ENCODE data around the gene ZGPAT.

The ZGPAT gene

DNA sequence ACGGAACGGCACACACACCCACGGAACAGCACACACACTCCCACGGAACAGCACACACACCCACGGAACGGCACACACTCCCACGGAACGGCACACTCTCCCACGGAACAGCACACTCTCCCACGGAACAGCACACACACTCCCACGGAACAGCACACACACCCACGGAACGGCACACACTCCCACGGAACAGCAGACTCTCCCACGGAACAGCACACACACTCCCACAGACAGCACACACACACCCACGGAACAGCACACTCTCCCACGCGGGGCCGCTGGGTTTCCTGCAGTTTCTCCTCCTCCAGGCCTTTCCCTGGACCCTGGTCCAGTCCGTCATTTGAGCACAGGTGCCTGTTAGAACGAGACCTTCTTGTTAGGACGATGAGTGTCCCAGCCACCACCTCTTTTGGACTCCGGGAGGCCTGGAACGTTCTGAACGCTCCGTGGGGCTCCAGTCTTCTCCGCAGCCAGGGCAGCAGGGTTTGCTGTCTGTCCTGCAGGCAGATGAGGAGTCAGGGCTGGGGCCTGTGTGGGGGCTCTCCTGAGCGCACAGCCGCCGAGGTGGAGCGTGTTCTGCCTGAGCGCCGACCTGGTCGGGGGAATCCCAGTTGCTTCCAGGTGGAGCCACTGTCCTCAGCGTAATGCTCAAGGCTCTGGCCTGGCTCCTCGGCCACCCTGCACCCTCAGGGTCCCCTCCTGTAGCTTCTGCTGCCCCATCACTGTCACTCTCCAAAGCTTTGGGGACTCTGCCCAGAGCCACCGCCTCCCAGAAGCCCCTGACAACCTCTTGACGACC, 29.0 kb upstream of the ZGPAT start:
- DNase-seq (ENCODE audit: low spot score): no peak

DNA sequence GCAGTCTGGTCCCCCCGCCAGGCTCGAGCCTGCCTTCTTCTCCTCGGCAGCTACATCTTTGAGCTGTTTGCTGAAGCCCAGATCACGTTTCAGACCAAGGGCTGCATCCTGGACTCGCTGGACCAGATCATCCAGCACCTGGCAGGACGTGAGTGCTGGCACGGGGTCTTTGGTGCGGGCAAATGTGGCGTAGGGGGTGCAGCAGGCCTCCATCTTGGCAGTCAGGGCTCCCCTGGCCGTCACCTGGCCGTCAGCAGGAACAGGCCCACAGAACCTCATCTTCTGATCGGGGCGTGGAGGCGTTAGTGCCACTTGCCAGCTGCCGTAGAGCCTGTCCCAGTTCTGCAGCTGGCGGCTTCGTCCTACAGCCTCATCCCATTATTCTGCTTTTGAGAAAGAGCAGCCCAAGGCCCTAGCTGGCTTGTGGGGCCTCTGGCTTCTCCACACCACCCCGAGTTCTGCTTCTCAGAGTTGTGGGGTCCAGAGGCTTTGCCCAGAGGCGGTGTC, 28.0 kb upstream of the ZGPAT start:
- no peak for DNase-seq (ENCODE audit: low spot score)

DNA sequence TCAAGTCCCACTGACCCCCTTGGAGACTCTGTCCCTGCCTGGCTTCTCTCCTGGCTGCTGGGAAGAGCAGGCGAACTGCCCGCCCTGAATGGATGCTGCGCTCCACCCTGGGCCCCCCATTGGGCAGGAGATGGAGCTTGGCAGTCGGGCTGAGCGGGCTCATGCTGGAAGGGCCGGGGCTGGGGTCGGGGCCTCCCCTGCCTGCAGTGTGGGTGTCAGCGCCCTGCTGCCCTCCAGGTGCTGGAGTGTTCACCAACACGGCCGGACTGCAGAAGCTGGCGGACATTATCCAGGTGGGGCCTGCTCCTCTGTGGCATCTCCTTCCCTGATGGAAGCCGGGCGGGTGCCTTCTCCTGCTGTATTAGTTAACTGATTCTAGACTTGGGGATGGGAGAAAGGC, 27.4 kb upstream of the ZGPAT start:
- no peak for DNase-seq (ENCODE audit: low spot score)

DNA sequence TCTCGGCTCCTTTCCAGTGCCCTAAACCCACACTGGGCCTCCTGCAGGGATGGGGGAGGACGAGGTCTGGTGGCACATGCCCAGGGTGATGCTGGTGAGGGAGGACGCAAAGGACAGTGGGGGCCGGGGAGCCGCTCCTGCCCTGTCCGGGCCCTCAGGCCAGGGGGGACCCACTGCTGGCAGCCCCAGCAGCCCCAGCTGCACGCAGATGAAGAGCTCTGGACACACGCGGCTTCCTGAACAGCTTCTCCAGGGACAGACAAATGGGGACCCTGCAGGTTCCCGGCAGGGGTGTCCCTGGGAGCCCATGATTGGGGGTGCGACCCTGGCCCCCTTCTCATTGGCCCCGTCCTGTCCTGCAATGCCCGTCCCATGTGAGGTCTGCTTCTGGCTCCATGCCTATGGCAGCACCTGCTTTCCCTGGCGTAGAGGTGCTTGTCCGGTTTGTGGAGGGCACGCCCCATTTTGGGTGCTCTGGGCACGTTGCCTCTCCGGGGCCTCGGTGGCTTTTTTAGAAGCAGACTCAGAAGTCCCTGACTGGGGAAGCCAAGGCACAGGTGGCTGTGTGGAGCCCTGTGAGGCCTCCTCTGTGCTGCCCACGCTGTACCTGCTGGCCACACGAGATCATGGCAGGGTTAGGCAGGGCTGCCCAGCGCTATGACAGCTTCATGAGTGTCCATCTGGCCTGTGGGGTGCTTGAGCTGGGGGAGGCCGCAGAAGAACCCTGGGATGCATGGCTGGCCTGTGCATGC, 26.8 kb upstream of the ZGPAT start:
- DNase-seq (ENCODE audit: low spot score): no peak

DNA sequence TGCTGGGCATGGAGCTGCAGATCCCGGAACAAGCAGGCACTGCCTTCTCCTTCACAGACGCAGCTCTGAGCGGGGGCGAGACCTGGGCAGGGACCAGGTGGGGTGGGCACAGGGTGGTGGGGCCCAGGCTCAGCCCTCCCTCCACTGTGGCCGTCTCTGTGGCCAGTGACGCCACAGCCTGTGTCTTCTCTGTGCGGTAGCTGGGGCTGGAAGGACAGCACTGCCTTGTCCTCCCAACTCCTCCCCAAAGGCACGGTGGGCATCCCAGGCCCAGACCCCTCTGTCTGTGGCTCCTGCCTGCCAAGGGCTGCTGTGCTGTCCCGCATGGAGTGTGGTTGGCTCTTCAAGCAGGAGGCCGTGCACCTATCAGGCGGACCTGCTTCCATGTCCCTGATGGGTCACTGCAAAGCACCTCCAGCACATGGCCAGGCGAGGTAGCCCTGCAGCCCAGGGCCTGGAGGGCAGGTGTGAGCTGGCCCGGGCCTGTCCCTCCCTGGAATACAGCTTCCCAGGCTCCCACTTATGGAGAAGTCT, 26.2 kb upstream of the ZGPAT start:
- DNase-seq (ENCODE audit: low spot score): no peak

DNA sequence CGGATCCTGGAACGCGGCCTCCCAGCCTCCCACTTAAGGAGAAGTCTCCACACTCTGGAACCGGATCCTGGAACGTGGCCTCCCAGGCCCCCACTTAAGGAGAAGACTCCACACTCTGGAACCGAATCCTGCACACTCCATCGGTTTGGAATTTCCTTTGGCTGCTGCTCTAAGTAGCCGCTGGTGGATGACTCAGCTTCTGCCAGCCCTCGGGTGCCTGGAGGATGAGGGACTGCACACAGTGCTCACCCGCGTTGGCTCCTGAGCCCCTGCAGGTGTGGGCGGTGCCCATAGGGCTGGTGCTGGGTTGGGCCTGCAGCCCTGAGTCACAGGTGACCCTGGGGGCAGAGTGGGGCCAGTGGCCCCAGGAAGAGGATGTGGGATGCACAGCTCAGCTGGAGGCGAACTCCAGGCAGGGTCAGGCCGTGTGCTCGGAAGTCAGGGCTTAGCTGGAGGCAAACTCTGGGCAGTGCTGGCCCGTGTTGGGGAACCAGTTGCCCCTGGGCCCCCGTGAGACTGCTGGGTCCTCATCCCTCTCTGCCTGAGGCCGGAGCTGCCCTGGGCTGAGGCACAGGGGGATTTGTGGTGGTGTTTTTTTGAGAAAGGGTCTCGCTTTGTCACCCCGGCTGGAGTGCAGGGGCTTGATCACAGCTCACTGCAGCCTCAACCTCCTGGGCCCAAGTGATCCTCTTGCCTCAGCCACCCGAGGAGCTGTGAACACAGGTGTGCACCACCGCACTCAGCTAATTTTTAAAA, 25.3 kb upstream of the ZGPAT start:
- no peak for DNase-seq (ENCODE audit: low spot score)

DNA sequence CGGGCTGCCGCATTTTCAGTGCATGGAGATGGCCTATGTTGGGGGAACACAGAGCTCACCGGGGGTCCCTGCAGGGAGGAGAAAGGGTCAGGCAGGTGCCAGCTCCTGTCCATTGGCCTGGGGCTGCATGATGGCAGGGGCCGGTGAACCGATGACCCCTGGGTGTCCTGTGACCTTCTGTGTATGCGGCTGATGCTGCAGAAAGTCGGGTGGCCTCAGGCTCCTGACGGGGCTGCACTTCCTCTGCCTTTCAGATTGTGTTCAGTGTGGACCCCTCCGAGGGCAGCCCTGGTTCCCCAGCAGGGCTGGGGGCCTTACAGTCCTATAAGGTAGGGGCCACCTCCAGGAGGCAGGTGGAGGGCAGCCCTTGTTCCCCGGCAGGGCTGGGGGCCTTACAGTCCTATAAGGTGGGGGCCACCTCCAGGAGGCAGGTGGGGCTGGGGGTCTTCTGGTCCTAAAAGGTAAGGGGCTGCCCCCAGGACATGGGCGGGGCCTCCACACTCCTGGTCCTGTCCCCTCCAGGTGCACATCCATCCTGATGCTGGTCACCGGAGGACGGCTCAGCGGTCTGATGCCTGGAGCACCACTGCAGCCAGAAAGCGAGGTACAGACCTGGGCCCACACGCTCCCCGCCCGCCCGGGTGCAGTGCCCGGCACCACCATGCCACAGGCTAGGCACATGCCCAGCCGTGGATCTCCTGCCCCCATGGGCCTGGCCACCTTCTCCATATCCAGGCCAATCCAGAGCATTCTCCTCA, 22.4 kb upstream of the ZGPAT start:
- DNase-seq (ENCODE audit: low spot score): no peak

DNA sequence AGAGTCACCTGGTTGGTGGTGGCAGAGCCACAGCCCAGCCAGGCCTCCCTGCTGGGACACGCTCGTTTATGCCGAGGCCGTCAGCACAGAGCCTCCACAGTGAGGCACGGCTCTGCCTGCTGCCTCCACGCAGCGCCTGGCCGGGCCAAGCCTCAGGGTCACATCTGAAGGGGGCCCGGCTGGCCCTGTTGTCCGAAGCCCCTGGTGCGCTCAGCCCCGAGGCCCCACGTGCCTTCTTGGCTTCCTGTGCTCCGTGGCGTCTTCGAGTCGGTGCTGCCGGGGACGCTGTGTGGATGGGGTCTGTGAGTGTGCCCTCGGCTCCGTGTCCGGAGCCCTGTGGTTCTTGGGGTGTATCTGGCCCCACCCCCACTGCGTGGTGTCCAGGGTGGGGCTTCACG, 21.7 kb upstream of the ZGPAT start:
- DNase-seq (ENCODE audit: low spot score): no peak

DNA sequence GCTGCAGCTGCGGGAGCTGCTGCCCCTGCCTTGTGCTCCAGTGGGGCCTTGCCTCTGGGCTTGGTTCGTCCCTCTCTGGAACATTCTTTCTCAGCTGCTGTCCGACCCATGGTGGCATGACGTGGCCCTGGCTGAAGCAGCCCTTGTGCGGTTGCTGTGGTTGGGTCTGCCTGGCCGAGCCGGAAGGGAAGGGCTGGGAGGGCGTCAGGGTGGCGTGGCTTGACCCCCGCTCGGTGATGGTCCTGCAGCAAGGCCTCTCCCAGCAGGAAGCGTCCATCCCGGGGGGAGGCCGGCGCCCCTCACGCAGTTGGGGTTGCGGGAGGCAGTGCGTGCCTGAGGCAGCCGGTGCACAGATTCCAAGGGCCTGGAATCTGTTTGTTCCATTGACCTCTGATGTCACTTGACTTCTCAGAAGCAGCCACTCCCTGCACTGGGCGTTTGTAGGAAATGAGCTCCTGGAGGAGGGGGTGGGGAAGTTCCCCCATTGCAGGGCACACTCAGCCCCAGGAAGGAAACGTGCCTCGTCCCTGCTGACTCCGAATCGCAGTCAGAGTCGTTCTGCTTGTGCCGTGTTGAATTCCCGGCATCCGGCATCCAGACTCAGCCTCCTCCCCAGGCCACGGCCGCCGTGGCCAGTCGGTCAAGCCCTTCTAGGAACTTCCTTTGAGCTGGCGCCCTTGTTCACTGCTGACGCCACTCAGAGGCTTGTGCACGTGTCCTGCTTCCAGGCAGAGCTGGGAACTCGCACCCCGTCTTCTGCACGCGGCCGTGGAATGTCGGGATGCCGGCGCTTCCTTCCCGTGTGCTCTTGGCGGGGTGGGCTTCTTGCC, 21.1 kb upstream of the ZGPAT start:
- no peak for DNase-seq (ENCODE audit: low spot score)

DNA sequence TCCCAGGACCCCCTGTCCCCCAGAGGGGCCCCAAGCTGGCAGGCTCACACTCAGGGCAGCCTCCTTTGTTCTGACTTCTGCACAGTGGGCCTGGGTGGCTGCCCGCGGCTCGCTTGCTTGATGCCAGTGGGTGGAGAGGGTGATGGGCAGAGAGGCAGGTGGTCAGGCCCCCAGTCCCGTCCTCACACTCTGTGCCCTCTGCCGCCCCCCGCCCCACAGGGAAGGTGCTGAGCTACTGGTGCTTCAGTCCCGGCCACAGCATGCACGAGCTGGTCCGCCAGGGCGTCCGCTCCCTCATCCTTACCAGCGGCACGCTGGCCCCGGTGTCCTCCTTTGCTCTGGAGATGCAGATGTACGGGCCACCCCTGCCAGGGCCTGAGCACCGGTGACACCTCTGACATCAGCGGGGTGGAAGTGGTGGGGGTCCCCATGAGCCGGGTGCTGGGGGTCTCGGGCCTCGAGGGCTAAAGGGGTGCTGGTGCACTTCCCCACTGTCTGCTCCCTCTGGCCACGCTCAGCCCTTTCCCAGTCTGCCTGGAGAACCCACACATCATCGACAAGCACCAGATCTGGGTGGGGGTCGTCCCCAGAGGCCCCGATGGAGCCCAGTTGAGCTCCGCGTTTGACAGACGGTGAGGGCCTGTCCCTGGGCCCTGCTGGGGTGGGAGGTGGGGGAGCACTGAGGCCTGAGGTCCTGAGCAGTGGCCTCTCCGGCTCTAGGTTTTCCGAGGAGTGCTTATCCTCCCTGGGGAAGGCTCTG, 20.2 kb upstream of the ZGPAT start:
- no peak for DNase-seq (ENCODE audit: low spot score)

DNA sequence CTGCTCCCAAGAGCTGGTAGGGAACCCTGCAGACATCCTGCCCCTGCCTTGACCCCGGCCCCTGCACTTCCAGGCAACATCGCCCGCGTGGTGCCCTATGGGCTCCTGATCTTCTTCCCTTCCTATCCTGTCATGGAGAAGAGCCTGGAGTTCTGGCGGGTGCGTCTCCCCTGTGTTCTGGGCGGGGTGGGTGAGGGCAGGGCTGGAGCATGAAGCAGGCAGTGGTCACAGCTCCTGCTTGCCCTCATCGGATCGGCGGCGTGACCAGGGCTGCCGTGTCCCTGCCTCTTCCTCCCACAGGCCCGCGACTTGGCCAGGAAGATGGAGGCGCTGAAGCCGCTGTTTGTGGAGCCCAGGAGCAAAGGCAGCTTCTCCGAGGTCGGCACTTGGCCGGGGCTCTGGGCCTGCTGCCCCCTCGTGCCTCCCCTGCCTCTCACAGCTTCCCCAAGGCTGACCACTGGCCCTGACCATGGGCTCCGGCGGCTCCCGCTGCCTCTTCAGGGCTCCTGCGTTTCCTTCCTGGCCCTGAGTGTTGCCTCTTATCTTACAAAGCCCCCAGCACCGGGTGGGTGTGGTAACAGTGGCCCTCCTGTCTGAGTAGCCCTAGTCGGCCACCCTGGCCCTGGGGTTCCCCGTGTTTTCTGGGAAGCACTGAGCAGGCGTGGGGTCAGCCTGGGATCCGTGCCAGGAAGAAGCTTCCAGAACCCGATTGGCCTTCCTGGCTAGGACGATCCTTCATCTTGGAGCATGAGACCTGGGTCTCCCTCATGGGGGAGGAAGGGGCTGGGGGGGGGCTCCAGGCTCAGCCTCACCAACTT, 19.4 kb upstream of the ZGPAT start:
- DNase-seq (ENCODE audit: low spot score): no peak

DNA sequence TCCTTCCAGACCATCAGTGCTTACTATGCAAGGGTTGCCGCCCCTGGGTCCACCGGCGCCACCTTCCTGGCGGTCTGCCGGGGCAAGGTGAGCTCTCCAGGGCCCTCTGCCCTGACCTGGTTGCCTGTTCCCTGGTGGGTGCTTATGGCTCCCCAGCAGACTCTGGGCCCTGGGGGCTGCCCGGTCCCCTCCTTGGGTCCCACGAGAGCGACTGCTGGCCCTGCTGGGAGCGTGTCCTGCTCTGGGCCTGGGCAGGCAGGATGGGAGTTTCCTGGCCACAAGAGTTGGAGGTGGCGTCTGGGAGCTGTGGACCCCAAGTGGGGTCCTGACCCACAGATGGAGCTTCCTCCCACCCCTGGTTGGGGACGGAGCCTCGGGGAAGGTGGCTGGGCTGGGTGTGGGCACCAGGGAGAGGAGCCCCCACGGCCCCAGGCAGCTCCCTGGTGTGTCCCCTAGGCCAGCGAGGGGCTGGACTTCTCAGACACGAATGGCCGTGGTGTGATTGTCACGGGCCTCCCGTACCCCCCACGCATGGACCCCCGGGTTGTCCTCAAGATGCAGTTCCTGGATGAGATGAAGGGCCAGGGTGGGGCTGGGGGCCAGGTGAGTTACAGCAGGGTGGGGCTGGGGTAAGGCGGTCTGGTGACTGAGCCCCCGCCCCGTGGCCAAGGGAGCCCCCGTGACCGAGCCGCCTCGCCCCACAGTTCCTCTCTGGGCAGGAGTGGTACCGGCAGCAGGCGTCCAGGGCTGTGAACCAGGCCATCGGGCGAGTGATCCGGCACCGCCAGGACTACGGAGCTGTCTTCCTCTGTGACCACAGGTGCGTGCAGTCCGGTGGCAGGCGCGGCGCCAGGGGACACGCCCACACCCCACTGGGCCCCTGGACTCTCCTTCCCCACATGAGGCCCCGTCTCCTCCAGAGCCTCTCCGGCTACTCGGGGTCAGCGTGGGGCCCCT, 18.5 kb upstream of the ZGPAT start:
- DNase-seq (ENCODE audit: low spot score): no peak

DNA sequence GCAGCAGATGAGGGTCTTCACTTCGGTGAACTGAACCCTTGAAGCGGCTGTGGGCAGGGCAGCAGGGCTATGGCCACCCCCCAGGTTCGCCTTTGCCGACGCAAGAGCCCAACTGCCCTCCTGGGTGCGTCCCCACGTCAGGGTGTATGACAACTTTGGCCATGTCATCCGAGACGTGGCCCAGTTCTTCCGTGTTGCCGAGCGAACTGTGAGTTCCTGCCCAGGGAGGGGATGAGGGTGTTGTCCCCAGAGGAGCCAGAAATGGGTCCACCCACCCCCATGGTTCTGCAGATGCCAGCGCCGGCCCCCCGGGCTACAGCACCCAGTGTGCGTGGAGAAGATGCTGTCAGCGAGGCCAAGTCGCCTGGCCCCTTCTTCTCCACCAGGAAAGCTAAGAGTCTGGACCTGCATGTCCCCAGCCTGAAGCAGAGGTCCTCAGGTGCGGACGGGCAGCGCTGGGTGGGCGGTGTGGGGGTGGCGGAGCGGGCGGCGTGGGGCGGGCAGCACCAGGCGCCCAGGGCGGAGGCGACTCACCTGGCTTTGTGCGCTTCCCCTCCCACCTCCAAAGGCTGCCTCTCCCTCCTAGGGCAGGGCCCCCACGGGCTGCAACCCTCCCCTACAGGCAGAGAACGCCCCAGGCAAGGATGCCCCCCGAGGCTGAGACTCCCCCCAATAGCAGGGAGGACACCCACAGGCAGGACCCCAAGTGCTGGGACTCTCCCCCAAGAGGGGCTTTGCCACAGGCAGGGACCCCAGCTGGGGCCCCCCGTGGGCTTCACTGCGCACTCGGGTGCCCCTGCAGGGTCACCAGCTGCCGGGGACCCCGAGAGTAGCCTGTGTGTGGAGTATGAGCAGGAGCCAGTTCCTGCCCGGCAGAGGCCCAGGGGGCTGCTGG, 17.6 kb upstream of the ZGPAT start:
- DNase-seq (ENCODE audit: low spot score): no peak

DNA sequence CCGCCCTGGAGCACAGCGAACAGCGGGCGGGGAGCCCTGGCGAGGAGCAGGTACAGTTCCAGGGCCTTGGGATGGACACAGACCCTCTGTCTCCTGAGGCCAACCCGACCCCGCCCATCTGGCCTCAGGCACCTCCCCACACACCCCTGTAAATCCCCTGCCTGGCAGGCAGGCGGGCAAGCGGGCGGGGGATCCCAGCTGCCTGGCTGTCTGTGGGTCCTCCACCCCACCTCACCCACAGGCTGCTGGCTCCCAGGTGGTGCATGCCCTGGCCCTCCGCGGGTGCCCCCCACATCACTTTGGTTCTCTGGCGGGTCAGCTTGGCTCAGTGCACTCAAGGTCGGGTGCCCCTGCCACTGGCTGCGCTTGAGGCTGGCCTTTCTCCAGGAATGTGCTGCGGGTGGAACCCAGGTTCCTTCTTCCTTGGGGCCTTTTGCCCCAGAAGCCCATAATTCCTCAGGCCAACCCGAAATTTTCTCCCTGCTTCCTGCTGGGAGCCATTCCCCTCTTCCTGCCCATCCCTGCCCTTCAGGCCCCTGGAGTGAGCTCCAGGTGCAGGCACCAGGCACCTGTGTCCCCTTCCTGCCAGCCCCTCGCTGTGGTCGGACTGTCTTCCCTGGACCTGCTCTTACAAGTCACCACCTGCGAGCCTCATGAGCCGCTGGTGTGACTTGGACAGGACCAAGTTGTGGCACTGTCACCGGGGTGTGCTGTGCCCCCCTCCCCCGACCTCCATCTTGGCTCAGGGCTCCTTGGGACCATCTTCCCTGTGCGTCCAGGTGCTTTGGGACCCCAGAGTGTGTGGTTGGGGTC, 16.7 kb upstream of the ZGPAT start:
- no peak for DNase-seq (ENCODE audit: low spot score)

DNA sequence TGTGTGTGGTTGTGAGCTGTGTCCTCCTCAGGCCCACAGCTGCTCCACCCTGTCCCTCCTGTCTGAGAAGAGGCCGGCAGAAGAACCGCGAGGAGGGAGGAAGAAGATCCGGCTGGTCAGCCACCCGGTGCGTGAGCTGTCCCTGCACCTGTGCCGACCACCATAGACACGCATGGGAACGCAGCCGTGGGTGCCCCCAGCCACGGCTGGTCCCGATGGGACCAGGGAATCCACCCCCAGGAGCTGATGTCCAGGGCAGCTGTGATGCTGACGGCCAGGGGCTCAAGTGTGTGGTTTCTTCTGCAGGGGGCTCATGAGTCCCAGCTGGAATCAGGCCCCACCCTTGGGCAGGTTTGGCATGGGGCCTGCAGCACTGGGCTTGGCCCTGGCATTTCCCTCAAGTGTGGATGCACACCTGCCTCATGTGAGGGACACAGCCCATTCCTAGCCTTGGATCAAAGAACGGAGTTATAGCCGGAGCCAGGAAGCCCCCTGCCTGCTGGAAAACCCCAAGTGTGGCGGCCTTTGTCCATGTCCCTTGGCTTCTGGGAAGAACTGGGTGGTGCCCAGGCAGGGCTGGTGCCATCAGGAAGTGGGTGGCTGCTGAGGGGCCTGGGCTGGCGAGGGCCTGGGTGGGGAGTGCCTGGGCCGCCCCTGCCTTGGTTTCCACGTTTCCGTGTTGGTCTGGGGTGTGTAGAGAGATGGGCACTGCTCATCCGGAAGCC, 16.0 kb upstream of the ZGPAT start:
- no peak for DNase-seq (ENCODE audit: low spot score)
